PC-3 (cell line): ENCODE measurements around the gene RIMS4.

Source experiments
- CTCF ChIP-seq: fragments of 300-600 bp; sonication (generic); conservative IDR thresholded peaks from 2 replicates; pipeline ENCODE4 v1.5.1; 2017; ENCODE audit warnings: antibody characterized with exemption, low read depth, mild to moderate bottlenecking, low read length
- EZH2 ChIP-seq: fragments of 300-600 bp; sonication (generic); IDR thresholded peaks from one replicate; pipeline ENCODE4 v1.6.1; 2017; ENCODE audit warnings: antibody characterized with exemption, mild to moderate bottlenecking, low read length; ENCODE audit not compliant: unreplicated experiment
- EZH2phosphoT487 ChIP-seq: fragments of 300-600 bp; sonication (generic); IDR thresholded peaks from 2 replicates; pipeline ENCODE4 v1.6.1; 2018; ENCODE audit warnings: mild to moderate bottlenecking, antibody characterized with exemption, low read length, borderline replicate concordance

GRCh38 chr20:44727651-44728050, 82.7 kb downstream of the RIMS4 start:
- no peak for TF ChIP-seq CTCF
- TF ChIP-seq EZH2: no peak
- TF ChIP-seq EZH2phosphoT487: no peak
